Measurements from ENCODE around the gene NKPD1. TPM values are rescaled to one million over a fixed set of nuclear protein-coding genes. Genes with fewer than 3 reads are reported as not detected.

NKPD1 gene
- total and polyA plus RNA-seq, 10 of the 15 experiments (the other 5 are each of a cell fraction or from before 2014, with no cell fraction given) = 0.05 to 0.18 (median 0.06) TPM; not detected in 7

- ChIA-PET POLR2A (interaction anchor here (0.8 kb wide), 1 partner anchor 26 kb away, joined by 3 read pairs; no protein-coding TSS in a partner anchor), RAD21 (ENCODE audit: unreplicated experiment) (interaction anchor here (0.5 kb wide), 1 partner anchor 229 kb away, joined by 3 read pairs; no protein-coding TSS in a partner anchor), CTCF (no interaction called here), SMC1A (ENCODE audit: uncharacterized antibody, unreplicated experiment) (no interaction called here)
- no peak overlapping the region for H3K4me2 ChIP-seq (ENCODE audit: control insufficient read depth, insufficient read depth)
- no peak for TF ChIP-seq SREBF1 (IDR thresholded peaks at IDR 0.05; ENCODE audit: low read length)
- no peak for TF ChIP-seq ZSCAN29 (IDR thresholded peaks at IDR 0.05)
- no peak for TF ChIP-seq MYC (IDR thresholded peaks at IDR 0.05; ENCODE audit: insufficient read depth, insufficient read length, insufficient replicate concordance, low read length, severe bottlenecking)
- TF ChIP-seq FOS (IDR thresholded peaks at IDR 0.05; ENCODE audit: borderline replicate concordance, extremely low read depth, insufficient read length) = no peak
- no peak for TF ChIP-seq CBX5 (IDR thresholded peaks at IDR 0.05; ENCODE audit: low read depth)
- no peak for TF ChIP-seq POLR2AphosphoS2 (IDR thresholded peaks at IDR 0.05; ENCODE audit: low read depth, low read length)
- TF ChIP-seq MTA2 (IDR thresholded peaks at IDR 0.05; ENCODE audit: low read depth) = no peak
- TF ChIP-seq PML (IDR thresholded peaks at IDR 0.05; ENCODE audit: low read length) = no peak
- TF ChIP-seq ETV6 (conservative IDR thresholded peaks at IDR 0.05 in 1 of 2, IDR thresholded peaks at IDR 0.05 in 1 of 2; ENCODE audit: borderline replicate concordance in 1 of 2, low read depth in 1 of 2) = no peak
- TF ChIP-seq REST (IDR thresholded peaks at IDR 0.05; ENCODE audit: low read depth, low read length) = no peak
- no peak for TF ChIP-seq EP300 (IDR thresholded peaks at IDR 0.05; ENCODE audit: borderline replicate concordance in 1 of 2, control insufficient read depth in 1 of 2, low read depth in 2 of 2, low read length in 2 of 2)
- no peak for TF ChIP-seq USF2 (IDR thresholded peaks at IDR 0.05; ENCODE audit: borderline replicate concordance, low read depth, low read length)
- TF ChIP-seq SRF (IDR thresholded peaks at IDR 0.05; ENCODE audit: low read depth in 2 of 2, low read length in 2 of 2) = no peak
- no peak for TF ChIP-seq USF1 (IDR thresholded peaks at IDR 0.05; ENCODE audit: borderline replicate concordance, extremely low read length, insufficient read depth, low read depth, low read length)
- no peak for TF ChIP-seq HDAC2 (IDR thresholded peaks at IDR 0.05)
- TF ChIP-seq BCL3 (IDR thresholded peaks at IDR 0.05; ENCODE audit: borderline replicate concordance, insufficient read depth, low read depth, low read length, poor library complexity, severe bottlenecking) = no peak
- H2AFZ ChIP-seq (ENCODE audit: control insufficient read depth, low read depth, low read length) = no peak overlapping the region
- peaks cover 20% of the 10 kb centered on the region for H3K79me2 ChIP-seq (ENCODE audit: control insufficient read depth, insufficient read depth, low read length)
- no peak overlapping the region for H3K27ac ChIP-seq (ENCODE audit: control insufficient read depth, insufficient read depth)
- no peak overlapping the region for H3K9ac ChIP-seq (ENCODE audit: control insufficient read depth, insufficient read depth, low read length)
- BruUV-seq (replicated peaks) = no TSS peak
- peaks cover 0 to 26% of the 10 kb centered on the region in 2 experiments; a peak in 3 of 4 replicates for H3K36me3 ChIP-seq (ENCODE audit: control insufficient read depth in 2 of 2, insufficient read depth in 2 of 2, low read length in 1 of 2)
- no peaks in the 10 kb centered on the region for H3K9me3 ChIP-seq (replicated peaks; ENCODE audit: control insufficient read depth, insufficient read depth, low read length)
- no peaks in the 10 kb centered on the region for H3K27me3 ChIP-seq (replicated peaks in 1 of 2; ENCODE audit: control insufficient read depth in 2 of 2, insufficient read depth in 2 of 2, low read length in 1 of 2)
- intact Hi-C loops (cut with micrococcal nuclease; ENCODE audit: unreplicated experiment) (no loop called here), in situ Hi-C loops (cut with MboI) (no loop called here)
- FAIRE-seq = no peak
- no peaks in the 10 kb centered on the region for H4K20me1 ChIP-seq (ENCODE audit: control insufficient read depth, insufficient read depth)
- no peak for ATAC-seq
- H3K4me1 ChIP-seq (ENCODE audit: control insufficient read depth, insufficient read depth, low read length) = peaks cover 30% of the 10 kb centered on the region
- 88% methylated on average over 11 of the region's 11 CpGs for WGBS (ENCODE audit: insufficient coverage, insufficient replicate concordance, low lambda C conversion rate, missing lambda C conversion rate)
- no peak for DNase-seq (ENCODE audit: low read depth, low spot score)
- no peak overlapping the region for H3K4me3 ChIP-seq
Observed at GRCh38 chr19:45140533-45140932, 20.2 kb downstream of the NKPD1 start.
